Transverse colon (tissue), 4 donors: ENCODE results near the gene NSUN3.

ENCODE experiments used
- CTCF ChIP-seq, 5 experiments: fragments of 200-600 bp in 3 of 5; fragments of 450-650 bp in 2 of 5; sonication (generic) in 3 of 5; IDR thresholded peaks; 1 replicate in 2 of 5; 2 replicates in 3 of 5; pipeline ENCODE4 v1.5.1; 2016 to 2017; ENCODE audit warnings: antibody characterized with exemption in 5 of 5, inconsistent platforms in 3 of 5, mild to moderate bottlenecking in 2 of 5, moderate library complexity in 1 of 5
- EP300 ChIP-seq: sonication (generic); formaldehyde crosslinking; IDR thresholded peaks from one replicate; pipeline ENCODE4 v1.6.1; 2017; ENCODE audit warnings: antibody characterized with exemption, low read depth
- POLR2A ChIP-seq: fragments of 450-650 bp; IDR thresholded peaks from one replicate; pipeline ENCODE4 v1.6.1; 2016; ENCODE audit warnings: antibody characterized with exemption, mild to moderate bottlenecking, moderate library complexity
- POLR2AphosphoS5 ChIP-seq, 3 donors: sonication (generic); formaldehyde crosslinking; IDR thresholded peaks; one replicate each; pipeline ENCODE4 v1.6.1; 2016; ENCODE audit warnings: antibody characterized with exemption in 3 of 3

GRCh38 chr3:94136133-94136532, 73.3 kb downstream of the NSUN3 start:
- TF ChIP-seq CTCF (IDR thresholded peaks at IDR 0.05) (no peak), EP300 (no peak), POLR2A (no peak), POLR2AphosphoS5 (IDR thresholded peaks at IDR 0.05) (no peak)
